HepG2 (cell line): Measurements from ENCODE around the gene TNFRSF6B. TPM values are rescaled to one million over a fixed set of nuclear protein-coding genes. Genes with fewer than 3 reads are reported as not detected.

ENCODE experiments used
- AFF4 ChIP-seq: sonication (generic); formaldehyde crosslinking; IDR thresholded peaks from 2 replicates; pipeline ENCODE4 v1.4.0; 2020; ENCODE audit warnings: missing genetic modification reagents
- CERS6 ChIP-seq: sonication (generic); formaldehyde crosslinking; IDR thresholded peaks from 2 replicates; pipeline ENCODE4 v1.5.0; 2020; ENCODE audit warnings: missing genetic modification reagents
- CHD4 ChIP-seq: fragments of 200-600 bp; sonication (generic); IDR thresholded peaks from 2 replicates; pipeline ENCODE4 v1.7.0; 2017; ENCODE audit warnings: mild to moderate bottlenecking, low read length, borderline replicate concordance
- DNMT1 ChIP-seq: sonication (generic); formaldehyde crosslinking; IDR thresholded peaks from 2 replicates; pipeline ENCODE4 v1.5.1; 2020; ENCODE audit warnings: mild to moderate bottlenecking, missing genetic modification reagents
- DPF2 ChIP-seq: sonication (generic); formaldehyde crosslinking; IDR thresholded peaks from 2 replicates; pipeline ENCODE4 v1.4.0; 2020; ENCODE audit warnings: mild to moderate bottlenecking, low read depth, missing genetic modification reagents, borderline replicate concordance
- GTF2F1 ChIP-seq: fragments of 150-350 bp; IDR thresholded peaks from 2 replicates; pipeline ENCODE4 v1.6.1; 2014; ENCODE audit warnings: low read length
- GZF1 ChIP-seq: sonication (generic); formaldehyde crosslinking; IDR thresholded peaks from 2 replicates; pipeline ENCODE4 v1.5.1; 2020; ENCODE audit warnings: mild to moderate bottlenecking, missing genetic modification reagents
- KAT2B ChIP-seq: fragments of 150-350 bp; IDR thresholded peaks from 2 replicates; pipeline ENCODE4 v1.6.1; 2014; ENCODE audit warnings: low read depth, low read length, borderline replicate concordance
- KDM2A ChIP-seq: sonication (generic); formaldehyde crosslinking; IDR thresholded peaks from 2 replicates; pipeline ENCODE4 v1.4.0; 2020; ENCODE audit warnings: low read depth, missing genetic modification reagents, borderline replicate concordance
- MLLT10 ChIP-seq: sonication (generic); formaldehyde crosslinking; IDR thresholded peaks from 2 replicates; pipeline ENCODE4 v1.4.0; 2020; ENCODE audit warnings: missing genetic modification reagents
- NR3C1 ChIP-seq: sonication (generic); formaldehyde crosslinking; IDR thresholded peaks from 2 replicates; pipeline ENCODE4 v1.4.0; 2020; ENCODE audit warnings: missing genetic modification reagents
- POGZ ChIP-seq: sonication (generic); formaldehyde crosslinking; IDR thresholded peaks from 2 replicates; pipeline ENCODE4 v1.4.0; 2020; ENCODE audit warnings: mild to moderate bottlenecking, missing genetic modification reagents
- POLR2G ChIP-seq: fragments of 200-400 bp; formaldehyde crosslinking; IDR thresholded peaks from 2 replicates; pipeline ENCODE4 v1.6.1; 2018; ENCODE audit warnings: mild to moderate bottlenecking, low read depth, low read length, moderate library complexity
- RFX1 ChIP-seq: fragments of 450-650 bp; IDR thresholded peaks from 2 replicates; pipeline ENCODE4 v1.6.1; 2017
- TCF7L2 ChIP-seq: IDR thresholded peaks from 2 replicates; pipeline ENCODE4 v1.6.1; 2011; ENCODE audit warnings: mild to moderate bottlenecking, low read depth, low read length, moderate library complexity
- TFE3 ChIP-seq: IDR thresholded peaks from 2 replicates; pipeline ENCODE4 v1.6.1; 2016
- TGIF2 ChIP-seq: IDR thresholded peaks from 2 replicates; pipeline ENCODE4 v1.6.1; 2016; ENCODE audit warnings: control low read depth, missing compliant biosample characterization
- ZBTB21 ChIP-seq: sonication (generic); formaldehyde crosslinking; IDR thresholded peaks from 2 replicates; pipeline ENCODE4 v1.4.0; 2020; ENCODE audit warnings: missing genetic modification reagents
- ZFAT ChIP-seq: sonication (generic); formaldehyde crosslinking; conservative IDR thresholded peaks from 2 replicates; pipeline ENCODE4 v1.8.1; 2023; ENCODE audit warnings: missing genetic modification reagents, inconsistent platforms
- ZFP36L1 ChIP-seq: sonication (generic); formaldehyde crosslinking; IDR thresholded peaks from 2 replicates; pipeline ENCODE4 v1.8.0; 2022; ENCODE audit warnings: mild to moderate bottlenecking, missing genetic modification reagents, moderate library complexity
- ZNF143 ChIP-seq: sonication (generic); formaldehyde crosslinking; IDR thresholded peaks from 2 replicates; pipeline ENCODE4 v1.4.0; 2020; ENCODE audit warnings: missing genetic modification reagents
- ZNF235 ChIP-seq: sonication (generic); formaldehyde crosslinking; IDR thresholded peaks from 2 replicates; pipeline ENCODE4 v1.8.1; 2023; ENCODE audit warnings: mild to moderate bottlenecking, missing genetic modification reagents, borderline replicate concordance
- ZNF567 ChIP-seq: sonication (generic); formaldehyde crosslinking; IDR thresholded peaks from 2 replicates; pipeline ENCODE4 v1.8.1; 2023; ENCODE audit warnings: mild to moderate bottlenecking, missing genetic modification reagents, borderline replicate concordance
- ZNF572 ChIP-seq: sonication (generic); formaldehyde crosslinking; IDR thresholded peaks from 2 replicates; pipeline ENCODE4 v1.5.1; 2020; ENCODE audit warnings: mild to moderate bottlenecking, missing genetic modification reagents
- ZNF782 ChIP-seq: sonication (generic); formaldehyde crosslinking; IDR thresholded peaks from 2 replicates; pipeline ENCODE4 v1.4.0; 2020; ENCODE audit warnings: missing genetic modification reagents, mild to moderate bottlenecking, borderline replicate concordance
- ZSCAN12 ChIP-seq: sonication (generic); formaldehyde crosslinking; IDR thresholded peaks from 2 replicates; pipeline ENCODE4 v1.9.0; 2021; ENCODE audit warnings: mild to moderate bottlenecking, missing genetic modification reagents
- polyA plus RNA-seq, 8 experiments: library from polyadenylated mRNA; depleted of rRNA in 3 of 8; stranded (reverse) in 7 of 8; unstranded in 1 of 8; fragments of >200 nt; fragmentation: Illumina TruSeq in 4 of 8; extraction: Trizol in 4 of 8; gene quantifications; 2 replicates each; pipeline versions ENCODE4 v1.2.1 to v1.2.3, GENCODE V29; 2011 to 2016; ENCODE audit warnings: low read depth in 4 of 8, missing spikeins in 1 of 8, mixed read lengths in 1 of 8; ENCODE audit not compliant: insufficient read depth in 1 of 8
- total RNA-seq, 5 experiments: library from RNA; depleted of rRNA; stranded (reverse); fragments of >200 nt; fragmentation: Illumina TruSeq; extraction: Trizol; gene quantifications; 2 replicates each; pipeline ENCODE4 v1.2.3, GENCODE V29; 2016; ENCODE audit warnings: low read depth in 1 of 5

TNFRSF6B gene
- total and polyA plus RNA-seq, 2 of the 13 experiments (the other 11 are each of a cell fraction or from before 2014, with no cell fraction given): 0.24 TPM; not detected in 1

- TF ChIP-seq POLR2G (no peak), TCF7L2 (no peak), RFX1 (no peak), CHD4 (no peak), ZSCAN12 (CRISPR knock-in tag) (peak; percentile 99), GZF1 (CRISPR knock-in tag) (peak; percentile 92), TFE3 (CRISPR knock-in tag) (peak; percentile 97), ZFAT (CRISPR knock-in tag) (no peak), AFF4 (CRISPR knock-in tag) (peak; percentile 87; the same call in 1 of the 2 replicates), NR3C1 (peak; percentile 96), TGIF2 (CRISPR knock-in tag) (peak; percentile 99), ZNF567 (CRISPR knock-in tag) (no peak), ZBTB21 (CRISPR knock-in tag) (peak; percentile 82; the same call in 1 of the 2 replicates), KAT2B (no peak), ZNF572 (CRISPR knock-in tag) (peak; percentile 85), ZNF143 (CRISPR knock-in tag) (peak; percentile 73), KDM2A (peak; percentile 96), MLLT10 (CRISPR knock-in tag) (no peak), POGZ (CRISPR knock-in tag) (peak; percentile 44; the same call in 1 of the 2 replicates), ZFP36L1 (CRISPR knock-in tag) (peak; percentile 99), DPF2 (CRISPR knock-in tag) (no peak; the same call in 1 of the 2 replicates), ZNF782 (CRISPR knock-in tag) (peak; percentile 97), DNMT1 (CRISPR knock-in tag) (no peak), CERS6 (peak; percentile 96), GTF2F1 (no peak), ZNF235 (CRISPR knock-in tag) (peak; percentile 100)
Observed at GRCh38 chr20:63653041-63653973, 43.1 kb upstream of the TNFRSF6B start, which contains the start of gene STMN3 (continued).
